CD4-positive, alpha-beta memory T cell (primary cell): Measurements from ENCODE around the gene LPP. TPM values are rescaled to one million over a fixed set of nuclear protein-coding genes. Genes with fewer than 3 reads are reported as not detected.
A peak's percentile ranks its signal among the peaks of the same experiment; 100 is the strongest.

Source experiments
- CTCF ChIA-PET: fragments of 350-600 bp; sonication (Branson Sonifier 250); formaldehyde crosslinking; loops from one replicate; lab custom pipeline; 2021; ENCODE audit warnings: inconsistent platforms; ENCODE audit not compliant: partially characterized antibody; lab: Charles Lee
- POLR2A ChIA-PET: fragments of 350-600 bp; sonication (Branson Sonifier 250); formaldehyde crosslinking; loops from one replicate; lab custom pipeline; 2021; ENCODE audit not compliant: partially characterized antibody; lab: Charles Lee
- DNase-seq, 5 donors: peaks; one replicate each; pipeline versions ENCODE4 v3.0.0 to v3.0.0-alpha.2; 2020 to 2022; ENCODE audit warnings: mixed read lengths in 1 of 5
- H3K27ac ChIP-seq: one replicate; pipeline ENCODE4 v1.7.0; 2013; ENCODE audit warnings: low read depth, low read length
- H3K27me3 ChIP-seq: 2 replicates; pipeline ENCODE4 v1.7.0; 2013; ENCODE audit warnings: mild to moderate bottlenecking, low read length, moderate library complexity; ENCODE audit not compliant: insufficient read depth
- H3K36me3 ChIP-seq: 2 replicates; pipeline ENCODE4 v1.7.0; 2013; ENCODE audit warnings: mild to moderate bottlenecking, low read length, moderate library complexity; ENCODE audit not compliant: insufficient read depth
- H3K4me1 ChIP-seq: 2 replicates; pipeline ENCODE4 v1.7.0; 2013; ENCODE audit warnings: mild to moderate bottlenecking, low read length, moderate library complexity; ENCODE audit not compliant: insufficient read depth
- H3K4me3 ChIP-seq, 2 donors: one replicate each; pipeline ENCODE4 v1.7.0; 2013; ENCODE audit warnings: low read length in 2 of 2, mild to moderate bottlenecking in 1 of 2
- H3K9me3 ChIP-seq, 2 donors: one replicate each; pipeline ENCODE4 v1.7.0; 2013; ENCODE audit warnings: low read length in 2 of 2, control low read depth in 1 of 2; ENCODE audit not compliant: control insufficient read depth in 1 of 2
- H3K27ac Mint-ChIP-seq, 7 donors: one replicate each; pipeline ENCODE4 v1.8.0; 2020 to 2021; ENCODE audit warnings: mixed read lengths in 7 of 7, mild to moderate bottlenecking in 6 of 7, inconsistent platforms in 3 of 7, moderate library complexity in 3 of 7
- H3K27me3 Mint-ChIP-seq, 2 donors: one replicate each; pipeline ENCODE4 v1.8.0; 2020 to 2021; ENCODE audit warnings: mixed read lengths in 2 of 2
- H3K36me3 Mint-ChIP-seq, 2 donors: one replicate each; pipeline ENCODE4 v1.8.0; 2020 to 2021; ENCODE audit warnings: mixed read lengths in 2 of 2, inconsistent platforms in 1 of 2, mild to moderate bottlenecking in 1 of 2
- H3K4me1 Mint-ChIP-seq, 4 donors: one replicate each; pipeline ENCODE4 v1.8.0; 2020 to 2021; ENCODE audit warnings: mixed read lengths in 4 of 4, mild to moderate bottlenecking in 1 of 4
- H3K4me3 Mint-ChIP-seq, 8 donors: one replicate each; pipeline ENCODE4 v1.8.0; 2020 to 2021; ENCODE audit warnings: mixed read lengths in 8 of 8, mild to moderate bottlenecking in 7 of 8, moderate library complexity in 6 of 8, inconsistent platforms in 3 of 8
- H3K9me3 Mint-ChIP-seq, 8 donors: one replicate each; pipeline ENCODE4 v1.8.0; 2020 to 2021; ENCODE audit warnings: mixed read lengths in 8 of 8, mild to moderate bottlenecking in 5 of 8, inconsistent platforms in 3 of 8, moderate library complexity in 1 of 8
- intact Hi-C: fragments of 100-400 bp; cut with micrococcal nuclease; formaldehyde crosslinking; loops from one replicate; pipeline ENCODE4 v1.15.1; 2023
- polyA plus RNA-seq, 2 donors: library from polyadenylated mRNA; unstranded; fragments of 300-500 nt; fragmentation: Illumina TruSeq; gene quantifications; one replicate each; pipeline ENCODE4 v1.2.3, GENCODE V29; 2021
- total RNA-seq, 2 experiments: library from RNA; stranded (reverse); gene quantifications; one replicate each; pipeline ENCODE4 v1.2.3, GENCODE V29; 2021

LPP gene
- total and polyA plus RNA-seq, 4 experiments from 2014 or later = 10.4 to 27.2 (median 24.7) TPM

DNA sequence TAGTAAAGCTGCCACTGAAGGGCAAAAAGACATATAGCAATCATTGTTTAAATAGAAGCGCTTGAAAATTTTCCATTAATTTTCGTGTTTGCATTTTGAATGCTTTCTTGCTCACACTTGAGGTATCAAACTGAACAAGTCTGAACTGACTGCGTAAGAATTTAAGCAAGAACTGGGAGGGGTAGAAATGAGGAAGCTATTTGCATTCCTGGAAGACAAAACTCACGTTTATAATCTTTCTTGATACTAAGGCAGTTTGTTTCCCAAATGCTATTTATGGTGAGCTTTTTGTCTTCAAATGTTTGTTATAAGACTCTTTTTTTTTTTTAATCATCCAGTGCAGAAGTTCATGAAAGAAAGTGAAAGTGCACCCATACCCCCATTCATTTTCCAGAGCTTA, 518.0 kb downstream of the LPP start:
- Histone ChIP-seq H3K9me3 (no peaks in the 10 kb centered on the region), H3K27ac (no peak overlapping the region), H3K36me3 (no peaks in the 10 kb centered on the region), H3K4me1 (no peaks in the 10 kb centered on the region), H3K27me3 (no peaks in the 10 kb centered on the region), H3K4me3 (no peak overlapping the region)
- H3K36me3 Mint-ChIP-seq = peaks cover 4 to 19% of the 10 kb centered on the region in 2 donors
- H3K4me1 Mint-ChIP-seq = peaks cover 0 to 14% (median 9%) of the 10 kb centered on the region in 4 donors
- CTCF ChIA-PET = interaction anchor here (1.0 to 1.6 kb wide), 3 partner anchors 77 to 931 kb away, joined by 3 to 5 read pairs (median 4); no protein-coding TSS in a partner anchor
- no peaks in the 10 kb centered on the region for H3K27me3 Mint-ChIP-seq
- peaks cover 0 to 4% (median 0%) of the 10 kb centered on the region in 8 donors for H3K9me3 Mint-ChIP-seq
- DNase-seq = no peak
- intact Hi-C loops = no loop called here
- no peak overlapping the region for H3K27ac Mint-ChIP-seq
- peak overlapping the region in 3 of 8 donors; percentile 6 to 36 (median 17) for H3K4me3 Mint-ChIP-seq
- POLR2A ChIA-PET = no interaction called here

DNA sequence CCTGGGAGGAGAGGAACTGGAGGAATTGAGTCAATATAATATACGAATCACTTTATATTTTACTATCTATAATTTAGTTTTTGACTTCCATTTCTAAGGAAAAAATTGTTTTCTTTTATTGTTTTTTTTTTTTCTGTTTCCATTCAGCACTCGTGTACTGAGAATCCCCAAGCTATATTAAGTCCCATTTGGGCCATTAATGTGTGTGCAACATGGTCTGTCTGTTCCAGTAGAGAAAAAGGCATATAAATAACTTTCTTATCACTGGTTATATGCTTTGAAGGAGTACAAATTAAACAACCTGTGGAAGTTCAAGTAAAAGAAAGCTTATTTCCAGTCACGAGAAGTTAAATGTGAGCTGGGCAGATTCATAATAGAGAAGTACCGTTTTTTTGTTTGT, 518.9 kb downstream of the LPP start:
- peaks cover 0 to 4% (median 0%) of the 10 kb centered on the region in 8 donors for H3K9me3 Mint-ChIP-seq

DNA sequence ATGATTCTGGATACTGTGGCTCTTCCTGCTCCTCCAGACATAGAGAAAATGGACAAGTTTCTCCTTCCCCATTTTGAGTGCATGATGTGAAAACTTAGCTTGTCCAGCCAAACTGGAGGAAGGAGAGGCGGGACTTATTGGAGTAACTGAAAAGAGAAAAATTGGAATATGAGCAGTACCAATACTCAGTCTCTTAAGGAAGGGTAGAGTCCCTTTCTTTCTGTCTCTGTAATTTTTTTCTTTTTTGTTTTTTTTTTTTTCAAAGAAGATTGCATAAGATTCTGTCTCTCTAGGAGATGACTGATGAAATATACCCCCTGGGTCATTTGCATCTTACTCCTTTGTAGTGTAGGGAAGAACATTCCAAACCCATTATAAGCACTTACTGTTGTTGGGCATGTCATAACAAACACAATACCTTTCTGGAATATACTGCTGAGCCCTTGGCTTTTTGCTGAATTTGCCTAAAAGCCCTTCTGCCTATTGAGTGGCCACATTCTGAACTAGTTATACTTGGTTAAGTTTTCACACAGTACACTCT, 519.8 kb downstream of the LPP start:
- H3K27me3 ChIP-seq = no peaks in the 10 kb centered on the region
- H3K36me3 ChIP-seq = no peaks in the 10 kb centered on the region
- no peak overlapping the region for H3K4me3 ChIP-seq
- H3K9me3 ChIP-seq = no peaks in the 10 kb centered on the region
- intact Hi-C loops = no loop called here
- POLR2A ChIA-PET = interaction anchor here (1.2 kb wide), 1 partner anchor 928 kb away, joined by 4 read pairs; the partner anchor contains the start of gene BCL6
- no peak for DNase-seq
- Mint-ChIP-seq H3K4me1 (peaks cover 0 to 14% (median 8%) of the 10 kb centered on the region in 4 donors), H3K4me3 (no peak overlapping the region), H3K9me3 (peaks cover 0 to 4% (median 0%) of the 10 kb centered on the region in 8 donors), H3K27ac (no peak overlapping the region), H3K36me3 (peaks cover 3 to 17% of the 10 kb centered on the region in 2 donors), H3K27me3 (no peaks in the 10 kb centered on the region)
- CTCF ChIA-PET = interaction anchor here (0.8 to 1.6 kb wide), 2 partner anchors 927 to 933 kb away, joined by 4 read pairs; no protein-coding TSS in a partner anchor
- no peaks in the 10 kb centered on the region for H3K4me1 ChIP-seq
- no peak overlapping the region for H3K27ac ChIP-seq

More for the DNA sequence above, 518.9 kb downstream of the LPP start:
- Mint-ChIP-seq H3K4me1 (peaks cover 0 to 14% (median 9%) of the 10 kb centered on the region in 4 donors), H3K36me3 (peaks cover 4 to 18% of the 10 kb centered on the region in 2 donors), H3K4me3 (no peak overlapping the region), H3K27ac (no peak overlapping the region), H3K27me3 (no peaks in the 10 kb centered on the region)
- ChIA-PET POLR2A (interaction anchor here (1.2 kb wide), 1 partner anchor 927 kb away, joined by 4 read pairs; the partner anchor contains the start of gene BCL6), CTCF (interaction anchor here (0.8 to 1.6 kb wide), 3 partner anchors 926 to 932 kb away, joined by 4 to 5 read pairs (median 4); no protein-coding TSS in a partner anchor)
- Histone ChIP-seq H3K9me3 (no peaks in the 10 kb centered on the region), H3K4me3 (no peak overlapping the region), H3K27ac (no peak overlapping the region), H3K4me1 (no peaks in the 10 kb centered on the region), H3K27me3 (no peaks in the 10 kb centered on the region), H3K36me3 (no peaks in the 10 kb centered on the region)
- intact Hi-C loops = no loop called here
- DNase-seq = no peak

DNA sequence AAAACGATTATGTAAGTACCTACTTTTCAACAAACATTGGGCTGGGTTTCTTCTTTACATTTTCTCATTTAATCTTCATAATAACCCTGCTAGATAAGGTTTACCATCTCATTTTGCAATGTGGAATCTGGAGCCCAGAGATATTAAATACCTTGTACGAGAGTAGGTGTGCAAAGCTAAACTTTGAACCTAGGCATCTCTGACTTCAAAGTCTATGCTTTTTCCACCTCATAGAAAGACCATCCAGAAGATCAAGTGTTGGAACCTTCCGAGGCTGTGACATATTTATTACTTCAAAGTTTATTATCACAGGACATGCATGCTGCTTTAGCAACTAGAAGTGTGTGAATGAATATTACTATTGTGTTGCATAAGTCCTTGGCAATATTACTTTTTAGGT, 520.6 kb downstream of the LPP start:
- Histone ChIP-seq H3K27ac (no peak overlapping the region), H3K4me1 (no peaks in the 10 kb centered on the region), H3K4me3 (no peak overlapping the region), H3K9me3 (no peaks in the 10 kb centered on the region), H3K27me3 (no peaks in the 10 kb centered on the region), H3K36me3 (no peaks in the 10 kb centered on the region)
- no peaks in the 10 kb centered on the region for H3K9me3 Mint-ChIP-seq
- H3K36me3 Mint-ChIP-seq = peaks cover 0 to 12% of the 10 kb centered on the region in 2 donors
- ChIA-PET CTCF (no interaction called here), POLR2A (no interaction called here)
- H3K27me3 Mint-ChIP-seq = no peaks in the 10 kb centered on the region
- H3K4me1 Mint-ChIP-seq = peaks cover 0 to 13% (median 7%) of the 10 kb centered on the region in 4 donors
- H3K4me3 Mint-ChIP-seq = no peak overlapping the region
- no peak overlapping the region for H3K27ac Mint-ChIP-seq
- DNase-seq = no peak
- intact Hi-C loops = no loop called here

DNA sequence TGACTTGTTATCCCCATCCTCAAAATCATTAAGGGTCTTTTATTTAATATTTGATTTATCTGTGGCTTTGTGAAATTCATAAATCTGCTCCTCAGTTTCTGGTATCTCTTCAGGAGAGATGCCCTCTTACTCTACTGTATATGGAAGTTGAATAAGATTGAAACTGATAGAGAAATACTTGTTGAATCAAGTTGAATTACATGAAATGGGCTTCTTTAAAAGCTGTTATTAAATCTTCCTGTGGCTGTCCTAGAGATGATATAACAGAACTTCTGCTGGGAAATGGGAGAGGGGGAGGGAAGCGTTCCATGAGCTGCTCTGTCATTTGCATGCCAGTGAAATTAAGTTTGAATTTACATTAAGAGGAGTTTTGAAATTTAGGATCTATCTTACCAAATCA, 523.4 kb downstream of the LPP start:
- H3K9me3 ChIP-seq = no peaks in the 10 kb centered on the region
- ChIA-PET POLR2A (no interaction called here), CTCF (interaction anchor here (1.5 kb wide), 1 partner anchor 13 kb away, joined by 3 read pairs; no protein-coding TSS in a partner anchor)
- no peaks in the 10 kb centered on the region for H3K4me1 ChIP-seq
- no peaks in the 10 kb centered on the region for H3K36me3 ChIP-seq
- no peak overlapping the region for H3K27ac ChIP-seq
- H3K36me3 Mint-ChIP-seq = peaks cover 0 to 10% of the 10 kb centered on the region in 2 donors
- DNase-seq = no peak
- no peaks in the 10 kb centered on the region for H3K9me3 Mint-ChIP-seq
- peak overlapping the region in 1 of 7 donors; percentile 38 for H3K27ac Mint-ChIP-seq
- H3K4me3 ChIP-seq = no peak overlapping the region
- H3K27me3 Mint-ChIP-seq = no peaks in the 10 kb centered on the region
- intact Hi-C loops = no loop called here
- peaks cover 0 to 5% (median 3%) of the 10 kb centered on the region in 4 donors for H3K4me1 Mint-ChIP-seq
- no peak overlapping the region for H3K4me3 Mint-ChIP-seq
- no peaks in the 10 kb centered on the region for H3K27me3 ChIP-seq

DNA sequence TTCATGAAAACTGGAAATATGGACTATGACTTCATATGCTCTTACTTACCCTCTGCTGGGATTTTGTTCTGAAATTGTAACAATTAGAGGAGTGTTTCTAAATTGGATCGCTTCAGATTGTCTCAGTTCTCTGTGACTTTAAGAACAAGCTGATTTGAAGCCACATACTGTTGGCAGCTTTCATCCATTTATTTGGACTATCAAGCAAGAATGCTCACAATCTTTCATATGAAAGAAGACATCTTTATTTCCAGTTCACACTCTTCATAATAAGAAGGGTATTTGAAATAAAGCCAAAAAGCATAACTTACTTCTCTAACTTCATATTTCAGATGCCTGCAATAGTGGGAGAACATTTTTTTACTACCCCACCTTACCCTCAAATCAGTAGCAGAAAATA, 526.2 kb downstream of the LPP start:
- H3K9me3 ChIP-seq = no peaks in the 10 kb centered on the region
- H3K27me3 ChIP-seq = no peaks in the 10 kb centered on the region
- H3K9me3 Mint-ChIP-seq = no peaks in the 10 kb centered on the region
- H3K4me3 Mint-ChIP-seq = no peak overlapping the region
- peak overlapping the region in 1 of 7 donors; percentile 14 for H3K27ac Mint-ChIP-seq
- POLR2A ChIA-PET = no interaction called here
- no peak overlapping the region for H3K4me3 ChIP-seq
- no peak for DNase-seq
- H3K4me1 Mint-ChIP-seq = peaks cover 5 to 8% (median 6%) of the 10 kb centered on the region in 4 donors
- H3K36me3 ChIP-seq = no peaks in the 10 kb centered on the region
- intact Hi-C loops = no loop called here
- no peaks in the 10 kb centered on the region for H3K4me1 ChIP-seq
- H3K27me3 Mint-ChIP-seq = no peaks in the 10 kb centered on the region
- CTCF ChIA-PET = interaction anchor here (0.6 to 0.7 kb wide), 2 partner anchors 361 to 507 kb away, joined by 3 to 4 read pairs; no protein-coding TSS in a partner anchor
- H3K27ac ChIP-seq = no peak overlapping the region
- H3K36me3 Mint-ChIP-seq = peaks cover 0 to 16% of the 10 kb centered on the region in 2 donors

DNA sequence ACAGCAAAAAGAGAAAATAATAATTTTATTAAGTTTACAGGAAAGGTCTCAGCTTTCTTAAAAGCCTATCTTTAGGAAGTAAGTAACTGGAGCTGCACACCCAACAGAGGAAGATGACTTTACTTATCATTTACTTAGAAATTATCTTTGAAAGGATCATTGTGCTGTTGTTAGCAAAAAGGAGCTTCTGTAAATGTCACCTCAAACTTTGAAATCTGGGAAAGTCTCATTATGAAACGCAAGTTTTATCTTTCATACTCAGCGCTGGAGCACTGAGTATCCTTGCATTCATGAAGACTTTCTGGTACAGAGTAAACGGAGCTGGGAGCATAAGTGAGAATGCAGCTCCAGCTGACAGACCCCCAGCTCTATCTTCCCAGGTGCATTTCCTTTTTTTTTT, 526.6 kb downstream of the LPP start:
- POLR2A ChIA-PET = no interaction called here

More for the DNA sequence above, 526.6 kb downstream of the LPP start:
- no peak overlapping the region for H3K27ac ChIP-seq
- intact Hi-C loops = no loop called here
- Mint-ChIP-seq H3K27me3 (no peaks in the 10 kb centered on the region), H3K4me1 (peaks cover 6 to 9% (median 8%) of the 10 kb centered on the region in 4 donors), H3K9me3 (no peaks in the 10 kb centered on the region), H3K27ac (no peak overlapping the region), H3K4me3 (no peak overlapping the region), H3K36me3 (peaks cover 0 to 17% of the 10 kb centered on the region in 2 donors)
- H3K4me1 ChIP-seq = no peaks in the 10 kb centered on the region
- DNase-seq = no peak
- no peak overlapping the region for H3K4me3 ChIP-seq
- CTCF ChIA-PET = interaction anchor here (0.6 to 0.7 kb wide), 2 partner anchors 361 to 506 kb away, joined by 3 to 4 read pairs; no protein-coding TSS in a partner anchor
- no peaks in the 10 kb centered on the region for H3K27me3 ChIP-seq
- no peaks in the 10 kb centered on the region for H3K9me3 ChIP-seq
- H3K36me3 ChIP-seq = no peaks in the 10 kb centered on the region
